Aorta (tissue), 5 donors: ENCODE results near the gene C5. TPM values are rescaled to one million over a fixed set of nuclear protein-coding genes. Genes with fewer than 3 reads are reported as not detected.
"Not testable (repeated sequence)": the region's sequence is repeated elsewhere in the genome, so short reads cannot be mapped to it uniquely, and the experiment has no call there.

ENCODE experiments used
- ATAC-seq: fragments of 200-7000 bp; cut with Tn5 transposase; one replicate; pipeline ENCODE4 v1.9.1; 2022; ENCODE audit warnings: moderate library complexity; ENCODE audit not compliant: low FRiP score
- DNase-seq, 2 donors: peaks; one replicate each; pipeline ENCODE4 v3.0.0-alpha.2; 2020
- H3K27ac ChIP-seq, 2 donors: one replicate each; pipeline ENCODE4 v1.5.1; 2013; ENCODE audit warnings: low read length in 2 of 2, mild to moderate bottlenecking in 2 of 2, moderate library complexity in 2 of 2, control low read depth in 1 of 2, inconsistent platforms in 1 of 2, low read depth in 1 of 2
- H3K27me3 ChIP-seq, 2 donors: one replicate each; pipeline ENCODE4 v1.6.1; 2013; ENCODE audit warnings: control low read depth in 1 of 2, low read length in 1 of 2, mild to moderate bottlenecking in 1 of 2, moderate library complexity in 1 of 2; ENCODE audit not compliant: insufficient read depth in 2 of 2, control insufficient read depth in 1 of 2
- H3K36me3 ChIP-seq, 2 donors: one replicate each; pipeline ENCODE4 v1.6.1; 2013; ENCODE audit warnings: control low read depth in 1 of 2, low read length in 1 of 2, mild to moderate bottlenecking in 1 of 2; ENCODE audit not compliant: insufficient read depth in 2 of 2, control insufficient read depth in 1 of 2
- H3K4me1 ChIP-seq, 2 donors: one replicate each; pipeline ENCODE4 v1.6.1; 2013; ENCODE audit warnings: low read length in 2 of 2, control low read depth in 1 of 2, mild to moderate bottlenecking in 1 of 2, moderate library complexity in 1 of 2; ENCODE audit not compliant: insufficient read depth in 2 of 2, control insufficient read depth in 1 of 2
- H3K4me3 ChIP-seq, 2 donors: one replicate each; pipeline ENCODE4 v1.5.1; 2013; ENCODE audit warnings: low read length in 2 of 2, control low read depth in 1 of 2, mild to moderate bottlenecking in 1 of 2
- H3K9me3 ChIP-seq: one replicate; pipeline ENCODE4 v1.6.1; 2013; ENCODE audit warnings: mild to moderate bottlenecking, low read length; ENCODE audit not compliant: control insufficient read depth
- WGBS, 2 donors: extraction: QIAGEN DNeasy Blood & Tissue Kit; methylation state at CpG; one replicate each; pipeline ENCODE4 v1.1.7; 2013; 5-methylcytosine and 5-hydroxymethylcytosine counted together
- intact Hi-C, 2 donors: fragments of 100-400 bp; cut with DNase I; formaldehyde crosslinking; loops; one replicate each; pipeline versions ENCODE4 v1.14.2 to v1.15.0; 2022
- polyA plus RNA-seq, 2 donors: library from polyadenylated mRNA; stranded (reverse); fragments of 200-250 nt; gene quantifications; one replicate each; pipeline ENCODE4 v1.2.3, GENCODE V29; 2013
- total RNA-seq, 2 donors: library from RNA; stranded (reverse); fragmentation: NEBNext Ultra II Directional; extraction: Animal tissue kit (Norgen Biotek cat#: 25700); gene quantifications; one replicate each; pipeline ENCODE4 v1.2.1, GENCODE V29; 2021
- donor health status: healthy with polysubstance abuse.
- donor health status: Bipolar disorder and iron deficiency.
- donor health status: DM: no; HTN: no; CAD: no.
- donor health status: DM: no; HTN: no; CAD: no.
- donor health status: DM: yes; HTN: yes; CAD: no.

C5 gene
- total and polyA plus RNA-seq, 4 donors = 5.4 to 13.0 (median 8.5) TPM

GRCh38 chr9:120982836-120983235, 67.2 kb downstream of the C5 start:
- peaks cover 0 to 3% of the 10 kb centered on the region in 2 donors for H3K36me3 ChIP-seq
- intact Hi-C loops = loop anchor here in 1 of 2 donors (10.0 kb wide), 1 partner anchor 228 kb away; no protein-coding TSS in a partner anchor
- no peak for ATAC-seq
- no peak overlapping the region for H3K27ac ChIP-seq
- DNase-seq = no peak
- H3K9me3 ChIP-seq = no peaks in the 10 kb centered on the region
- H3K4me3 ChIP-seq = no peak overlapping the region
- WGBS, 2 donors = 84 to 85% methylated on average over 3 of the region's 3 CpGs
- no peaks in the 10 kb centered on the region for H3K27me3 ChIP-seq
- H3K4me1 ChIP-seq = peaks cover 0 to 2% of the 10 kb centered on the region in 2 donors

DNA sequence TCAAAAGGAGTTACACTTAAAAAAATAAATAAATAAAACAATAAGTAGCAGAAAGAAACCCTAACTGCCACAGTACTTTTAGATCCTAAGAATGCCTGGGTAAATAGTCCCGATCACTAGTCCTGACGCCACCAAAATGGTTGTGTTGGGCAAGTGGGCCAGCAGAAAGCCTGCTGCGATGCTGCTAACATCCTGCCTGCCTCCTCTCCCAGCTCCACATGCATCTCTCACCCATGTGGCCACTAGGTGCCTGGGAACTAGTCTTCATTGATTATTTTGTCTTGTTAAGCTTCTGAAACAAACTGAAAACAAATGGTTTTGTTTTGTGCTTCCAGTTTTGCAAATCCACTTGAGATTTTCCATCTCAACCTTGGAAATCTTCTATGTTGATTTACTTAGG, 69.1 kb downstream of the C5 start:
- H3K27me3 ChIP-seq = no peaks in the 10 kb centered on the region
- H3K4me1 ChIP-seq = peaks cover 0 to 2% of the 10 kb centered on the region in 2 donors
- H3K4me3 ChIP-seq = no peak overlapping the region
- no peak for ATAC-seq
- WGBS, 2 donors = 97 to 98% methylated on average over 3 of the region's 3 CpGs
- no peak for DNase-seq
- no peaks in the 10 kb centered on the region for H3K9me3 ChIP-seq
- no peak overlapping the region for H3K27ac ChIP-seq
- intact Hi-C loops = loop anchor here in 1 of 2 donors (10.0 kb wide), 1 partner anchor 226 kb away; no protein-coding TSS in a partner anchor
- peaks cover 0 to 3% of the 10 kb centered on the region in 2 donors for H3K36me3 ChIP-seq

GRCh38 chr9:120979797-120980196, 70.3 kb downstream of the C5 start:
- WGBS, 2 donors = 89 to 92% methylated on average over 8 of the region's 8 CpGs
- DNase-seq (no peak), ATAC-seq (no peak)
- intact Hi-C loops = loop anchor here in 1 of 2 donors (10.0 kb wide), 1 partner anchor 225 kb away; no protein-coding TSS in a partner anchor
- Histone ChIP-seq H3K9me3 (no peaks in the 10 kb centered on the region), H3K4me1 (no peaks in the 10 kb centered on the region), H3K27ac (no peak overlapping the region), H3K27me3 (no peaks in the 10 kb centered on the region), H3K4me3 (no peak overlapping the region), H3K36me3 (peaks cover 0 to 3% of the 10 kb centered on the region in 2 donors)

DNA sequence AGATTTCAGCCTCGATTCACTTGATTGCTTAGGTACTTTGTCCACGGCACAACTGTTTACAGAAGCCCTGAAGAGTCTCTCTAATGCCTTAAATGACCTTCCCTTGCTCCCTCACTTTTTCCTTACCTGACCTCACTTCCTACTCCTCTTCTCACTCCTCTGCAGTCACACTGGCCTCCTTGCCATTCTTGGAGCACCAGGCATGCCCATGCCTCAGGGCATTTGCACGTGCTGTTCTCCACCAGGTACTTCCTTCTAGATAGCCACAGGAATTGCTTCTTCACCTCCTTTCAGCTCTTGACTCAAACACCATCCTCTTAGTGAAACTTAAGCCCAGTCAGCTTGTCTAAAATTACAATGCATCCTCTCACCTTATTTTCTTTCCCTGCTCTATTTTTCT, 71.1 kb downstream of the C5 start:
- Histone ChIP-seq H3K27ac (no peak overlapping the region), H3K9me3 (no peaks in the 10 kb centered on the region), H3K4me3 (no peak overlapping the region), H3K4me1 (no peaks in the 10 kb centered on the region), H3K27me3 (no peaks in the 10 kb centered on the region), H3K36me3 (peaks cover 0 to 3% of the 10 kb centered on the region in 2 donors)
- intact Hi-C loops = no loop called here
- 88 to 94% methylated on average over 3 of the region's 3 CpGs for WGBS, 2 donors
- no peak for ATAC-seq
- no peak for DNase-seq

DNA sequence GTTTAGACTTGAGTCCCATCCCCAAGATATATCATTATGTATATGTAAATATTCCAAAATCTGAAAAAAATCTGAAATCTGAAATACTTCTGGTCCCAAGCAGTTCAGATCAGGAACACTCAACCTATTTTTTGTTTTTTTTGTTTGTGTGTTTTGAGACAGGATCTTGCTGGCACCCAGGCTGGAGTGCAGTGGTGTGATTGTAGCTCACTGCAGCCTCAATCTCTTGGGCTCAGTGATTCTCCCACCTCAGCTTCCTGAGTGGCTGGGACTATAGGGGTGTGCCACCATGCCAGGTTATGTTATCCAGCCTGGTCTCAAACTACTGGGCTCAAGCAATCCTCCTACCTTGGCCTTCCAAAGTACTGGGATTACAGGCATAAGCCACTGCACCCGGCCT, 72.8 kb downstream of the C5 start:
- Histone ChIP-seq H3K36me3 (peaks cover 0 to 3% of the 10 kb centered on the region in 2 donors), H3K4me3 (no peak overlapping the region), H3K9me3 (no peaks in the 10 kb centered on the region), H3K27me3 (no peaks in the 10 kb centered on the region), H3K27ac (no peak overlapping the region), H3K4me1 (no peaks in the 10 kb centered on the region)
- DNase-seq (no peak), ATAC-seq (no peak)
- 0 to 51% methylated on average over 1 of the region's 1 CpG for WGBS, 2 donors
- intact Hi-C loops = no loop called here

GRCh38 chr9:120974921-120975320, 75.2 kb downstream of the C5 start:
- Histone ChIP-seq H3K4me3 (no peak overlapping the region), H3K9me3 (no peaks in the 10 kb centered on the region), H3K27ac (no peak overlapping the region), H3K27me3 (no peaks in the 10 kb centered on the region), H3K36me3 (peaks cover 0 to 3% of the 10 kb centered on the region in 2 donors), H3K4me1 (no peaks in the 10 kb centered on the region)
- WGBS, 2 donors = 92 to 93% methylated on average over 1 of the region's 1 CpG
- intact Hi-C loops = no loop called here
- ATAC-seq = no peak
- DNase-seq = no peak

DNA sequence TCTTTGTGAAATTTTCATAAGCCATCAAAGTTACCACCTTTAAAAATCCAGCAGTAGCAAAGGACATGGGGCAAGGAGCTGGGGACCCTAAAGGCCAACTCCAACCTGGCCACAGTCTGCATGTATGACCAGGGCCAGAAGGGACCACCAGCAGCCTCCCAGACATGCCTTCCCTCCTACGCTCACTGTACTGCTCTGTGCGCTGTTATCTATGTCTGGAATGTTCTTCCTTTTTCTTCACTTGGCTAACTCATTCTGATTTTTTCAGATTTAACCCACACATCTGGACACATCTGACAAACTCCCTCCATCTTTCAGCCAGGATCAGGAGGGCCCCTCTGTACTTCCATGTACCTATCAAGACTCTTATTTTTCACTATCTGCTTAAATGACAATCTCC, 75.9 kb downstream of the C5 start:
- H3K9me3 ChIP-seq = no peaks in the 10 kb centered on the region
- DNase-seq (no peak), ATAC-seq (no peak)
- H3K4me1 ChIP-seq = no peaks in the 10 kb centered on the region
- H3K27ac ChIP-seq = no peak overlapping the region
- no peaks in the 10 kb centered on the region for H3K27me3 ChIP-seq
- intact Hi-C loops = no loop called here
- 86 to 93% methylated on average over 2 of the region's 2 CpGs for WGBS, 2 donors
- no peak overlapping the region for H3K4me3 ChIP-seq
- peaks cover 0 to 3% of the 10 kb centered on the region in 2 donors for H3K36me3 ChIP-seq

DNA sequence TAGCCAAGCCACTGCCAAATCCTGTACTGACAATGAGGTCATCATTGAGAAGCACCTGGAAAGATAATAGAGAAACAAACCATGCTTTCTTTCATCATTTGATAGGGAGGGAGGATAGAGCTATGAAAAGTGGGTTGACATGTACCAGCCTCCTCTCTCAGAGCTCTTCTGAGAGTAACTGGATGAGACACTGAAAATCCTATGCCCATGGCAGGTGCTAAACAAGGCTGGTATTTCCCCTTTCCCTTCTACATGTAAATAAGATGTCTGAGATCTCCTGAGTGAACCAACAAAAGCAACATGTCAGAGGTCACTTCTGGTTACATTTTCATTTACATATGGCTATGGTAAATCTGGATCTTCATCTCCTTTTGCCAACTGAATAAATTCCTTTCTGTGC, 78.1 kb downstream of the C5 start:
- Histone ChIP-seq H3K36me3 (no peaks in the 10 kb centered on the region), H3K9me3 (no peaks in the 10 kb centered on the region), H3K4me1 (no peaks in the 10 kb centered on the region), H3K27ac (no peak overlapping the region), H3K27me3 (no peaks in the 10 kb centered on the region), H3K4me3 (no peak overlapping the region)
- no peak for DNase-seq
- ATAC-seq = no peak
- intact Hi-C loops = no loop called here

- H3K9me3 ChIP-seq, ATAC-seq, H3K27ac ChIP-seq, H3K27me3 ChIP-seq, H3K36me3 ChIP-seq, H3K4me3 ChIP-seq, H3K4me1 ChIP-seq, intact Hi-C loops, DNase-seq: not testable (repeated sequence)
- WGBS, 2 donors = 96 to 97% methylated on average over 9 of the region's 9 CpGs
These were observed 78.6 kb downstream of the C5 start for GRCh38 chr9:120971471-120971870.
